Measurements from ENCODE around the gene NHLRC2. TPM values are rescaled to one million over a fixed set of nuclear protein-coding genes. Genes with fewer than 3 reads are reported as not detected.
A peak's percentile ranks its signal among the peaks of the same experiment; 100 is the strongest.

Gene NHLRC2
- total RNA-seq, 1 experiment from 2014 or later, result 30.9 TPM

GRCh38 chr10:113891476-113891875 is 37.0 kb downstream of the NHLRC2 start:
- H4K8ac ChIP-seq (replicated peaks; ENCODE audit: insufficient read length, low read depth, low read length), result no peak overlapping the region
- no CpG with 5 or more reads among the region's 3 CpGs for WGBS (ENCODE audit: extremely low coverage, insufficient read length, low lambda C conversion rate)
- H3K23ac ChIP-seq (ENCODE audit: insufficient read length, low read depth, low read length), result no peak overlapping the region
- H2BK120ac ChIP-seq (ENCODE audit: low read depth, low read length, poor library complexity, severe bottlenecking), result no peak overlapping the region
- no peaks in the 10 kb centered on the region for H3K79me2 ChIP-seq (ENCODE audit: insufficient read depth, low read length)
- no peaks in the 10 kb centered on the region for H3K79me1 ChIP-seq (ENCODE audit: insufficient read depth, low read depth, low read length, poor library complexity, severe bottlenecking)
- Mint-ChIP-seq H3K27ac (peak overlapping the region in 2 of 3 experiments; percentile 73 to 75; a peak in 1 of 7 replicates), H3K4me1 (no peaks in the 10 kb centered on the region), H3K27me3 (ENCODE audit: low read depth) (no peaks in the 10 kb centered on the region), H3K36me3 (ENCODE audit: insufficient read depth in 1 of 3, low read depth in 3 of 3) (peaks cover 12 to 42% (median 35%) of the 10 kb centered on the region in 3 experiments), H3K9me3 (peaks cover 2 to 8% of the 10 kb centered on the region in 2 experiments; a peak in 2 of 5 replicates), H3K4me3 (no peak overlapping the region)
- H2BK5ac ChIP-seq (ENCODE audit: insufficient read length, low read length), result no peak overlapping the region
- H2AK5ac ChIP-seq (ENCODE audit: insufficient read length, low read length), result no peak overlapping the region
- no peaks in the 10 kb centered on the region for H4K20me1 ChIP-seq (ENCODE audit: control insufficient read depth, insufficient read depth, insufficient read length)
- H3K23me2 ChIP-seq (ENCODE audit: insufficient read length, low read depth, low read length, poor library complexity, severe bottlenecking), result no peaks in the 10 kb centered on the region
- no peaks in the 10 kb centered on the region for H3K9me3 ChIP-seq (ENCODE audit: control insufficient read depth, low read depth, low read length)
- no peak overlapping the region for H2BK15ac ChIP-seq (ENCODE audit: low read depth, low read length)
- H3K27me3 ChIP-seq (ENCODE audit: insufficient read depth, low read length), result no peaks in the 10 kb centered on the region
- no peak overlapping the region for H3K9ac ChIP-seq (ENCODE audit: extremely low read depth, insufficient read length, low read length)
- H3K18ac ChIP-seq (ENCODE audit: insufficient read length, low read depth, low read length), result no peak overlapping the region
- H3K4me2 ChIP-seq (ENCODE audit: insufficient read depth, insufficient read length, low read length), result no peak overlapping the region
- no peak overlapping the region for H2BK12ac ChIP-seq (ENCODE audit: insufficient read length, low read depth, low read length)
- no peak for DNase-seq
- H3K27ac ChIP-seq (ENCODE audit: insufficient read length, low read depth, low read length), result no peak overlapping the region
- no peak overlapping the region for H2AFZ ChIP-seq (ENCODE audit: low read length)
- H3K4me1 ChIP-seq (ENCODE audit: insufficient read depth, low read length), result no peaks in the 10 kb centered on the region
- H3T11ph ChIP-seq (ENCODE audit: low read length), result no peak overlapping the region
- no peak overlapping the region for H2BK20ac ChIP-seq (ENCODE audit: low read depth, low read length, poor library complexity, severe bottlenecking)
- TF ChIP-seq CTCF (conservative IDR thresholded peaks at IDR 0.05), result no peak
- no peak overlapping the region for H3K56ac ChIP-seq (ENCODE audit: insufficient read length, low read depth, low read length)
- H4K5ac ChIP-seq (ENCODE audit: insufficient read length, low read depth, low read length), result no peak overlapping the region
- no peak overlapping the region for H4K91ac ChIP-seq (ENCODE audit: insufficient read length, low read depth, low read length)
- H3K4ac ChIP-seq (ENCODE audit: low read depth, low read length), result no peak overlapping the region
- H3K14ac ChIP-seq (ENCODE audit: insufficient read depth, low read length), result no peak overlapping the region
